ENCODE results near the gene HOXA9.

DNA sequence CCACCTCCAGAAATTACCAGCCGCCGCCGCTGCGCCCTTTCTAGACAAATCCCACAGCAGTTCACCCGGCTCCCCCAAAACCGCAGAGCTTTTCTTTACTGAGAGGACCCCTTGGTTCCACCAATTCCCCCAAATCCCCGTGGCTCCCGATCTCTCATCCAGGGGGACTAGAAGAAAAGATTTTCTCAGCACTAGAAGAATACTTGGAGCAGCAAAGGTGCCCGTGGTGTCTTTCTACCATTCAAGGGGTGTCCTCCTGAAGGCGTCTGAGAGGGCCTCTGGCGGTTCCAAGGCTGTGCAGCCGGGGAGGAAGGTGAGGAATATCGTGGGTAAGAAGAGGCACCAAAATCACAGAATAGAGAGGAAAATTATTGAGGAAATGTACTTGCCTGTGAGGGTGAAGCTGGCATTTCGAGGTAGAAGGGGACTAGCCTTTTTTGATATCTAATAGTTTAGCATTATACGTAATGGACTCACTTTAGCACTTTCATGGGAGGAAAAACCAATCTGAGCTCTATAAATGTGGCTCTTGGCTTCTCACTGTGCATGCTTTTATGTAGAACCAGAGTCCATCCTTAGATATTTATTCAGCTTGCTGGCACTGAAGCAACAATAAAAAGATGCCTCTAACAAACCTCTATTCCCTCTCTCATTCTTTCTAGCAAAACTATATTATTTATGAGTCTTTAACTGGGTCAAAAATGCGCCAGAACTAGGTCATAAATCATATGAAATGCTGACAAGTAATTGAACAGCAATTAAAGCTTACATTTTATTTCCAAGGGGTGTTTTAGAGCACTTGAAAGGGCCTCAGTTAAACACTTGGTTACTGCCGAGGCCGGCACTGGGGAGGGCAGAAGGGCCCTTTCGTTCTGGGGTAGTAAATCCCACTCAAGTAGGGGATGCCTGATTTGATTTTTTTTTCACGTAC is 49.0 kb downstream of the HOXA9 start:
- TF ChIP-seq POLR2AphosphoS5 (IDR thresholded peaks at IDR 0.05) (no peak), POLR2A (IDR thresholded peaks at IDR 0.05) (no peak)
